ENCODE results near the gene KIF1A.

The KIF1A gene

DNA sequence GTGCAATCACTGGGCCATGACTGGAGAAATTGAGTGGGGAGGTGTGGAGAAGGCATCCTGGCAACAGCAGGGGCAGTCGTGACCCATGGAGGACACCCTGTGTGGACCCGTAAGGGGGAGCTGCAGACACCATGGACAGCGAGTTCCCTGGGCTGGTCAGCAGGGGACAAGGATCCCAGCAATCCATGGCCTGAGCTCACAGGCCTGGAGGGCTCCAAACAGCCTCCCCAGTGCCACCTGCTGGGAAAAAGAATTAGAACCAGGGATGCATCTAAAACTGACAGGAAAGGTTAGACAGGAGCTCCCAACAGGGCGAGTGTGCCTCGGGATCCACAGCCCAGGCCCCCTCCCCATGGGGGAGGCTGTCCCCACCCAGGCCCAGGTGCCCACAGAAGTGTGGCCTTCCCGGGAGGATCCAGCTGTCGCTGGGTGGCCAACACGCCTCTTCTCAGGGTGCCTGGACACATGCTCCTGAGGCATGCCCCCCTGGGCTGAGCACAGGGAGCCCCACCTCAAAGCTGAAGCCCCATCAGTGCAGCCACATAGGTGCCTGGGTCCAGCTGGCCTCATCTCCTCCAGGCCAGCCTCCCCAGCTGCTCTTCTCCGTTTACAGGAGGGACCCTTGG is 20.5 kb upstream of the KIF1A start:
- H2AFZ ChIP-seq (ENCODE audit: low read length, unreplicated experiment): no peak overlapping the region
- H3K27me3 ChIP-seq (ENCODE audit: insufficient read depth, low read length): peaks cover 44% of the 10 kb centered on the region
- H3K79me2 ChIP-seq (ENCODE audit: control insufficient read depth, insufficient read depth, low read length, unreplicated experiment): no peaks in the 10 kb centered on the region
- H3K36me3 ChIP-seq (ENCODE audit: insufficient read depth, low read length): no peaks in the 10 kb centered on the region
- H3K27ac ChIP-seq (ENCODE audit: low read depth, low read length): no peak overlapping the region
- no peak overlapping the region for H3K4me3 ChIP-seq (ENCODE audit: low read depth, low read length)
- peaks cover 7% of the 10 kb centered on the region for H3K4me1 ChIP-seq (ENCODE audit: control insufficient read depth, insufficient read depth, low read length, unreplicated experiment)

DNA sequence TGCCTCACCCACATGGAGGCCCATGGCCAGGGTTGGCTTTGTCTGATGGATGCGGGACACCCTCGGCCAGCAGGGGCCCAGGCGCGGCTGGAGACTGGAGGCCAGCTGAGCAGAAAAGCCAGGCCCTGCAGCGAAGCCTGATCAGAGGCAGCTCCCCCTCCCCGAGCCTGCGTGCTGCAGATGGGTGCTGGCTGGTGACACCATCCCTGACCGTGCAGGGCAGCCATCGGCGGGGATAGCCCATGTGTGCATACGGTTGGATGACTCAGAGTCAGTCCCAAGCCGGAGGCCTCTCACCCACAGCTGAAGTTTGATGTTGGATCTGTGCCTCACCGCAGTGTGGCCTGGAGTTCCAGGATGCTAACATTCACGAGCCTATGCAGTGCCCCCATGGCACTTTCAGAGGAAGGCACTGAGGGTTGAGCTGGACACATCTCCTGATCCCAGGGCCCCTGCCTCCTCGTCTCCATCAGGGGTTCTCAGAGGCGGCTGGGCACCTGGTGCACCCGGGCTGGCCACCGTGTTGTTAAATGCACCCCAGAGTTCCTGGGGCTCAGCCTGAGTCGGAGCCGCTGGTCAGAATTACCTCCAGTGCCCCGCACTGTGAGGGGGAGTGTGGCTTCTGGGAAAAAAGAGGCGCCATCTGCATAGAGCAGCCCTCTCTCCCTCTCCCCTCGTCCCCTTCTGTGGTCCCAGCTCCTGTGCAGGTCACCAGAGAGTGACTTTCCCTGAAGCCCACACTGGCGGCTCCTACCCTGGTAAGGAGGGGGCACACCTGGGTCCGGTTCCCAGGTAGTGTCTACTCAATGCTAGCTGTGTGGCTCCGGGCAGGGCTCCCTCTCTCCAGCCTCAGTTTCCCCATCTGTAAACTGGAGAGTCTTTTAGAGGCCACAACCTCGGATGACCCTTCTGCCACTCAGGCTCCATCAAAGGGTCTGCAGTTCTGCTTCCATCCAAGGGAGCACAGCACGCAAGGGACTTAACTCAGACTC is 19.4 kb upstream of the KIF1A start:
- peaks cover 34% of the 10 kb centered on the region for H3K27me3 ChIP-seq (ENCODE audit: insufficient read depth, low read length)

DNA sequence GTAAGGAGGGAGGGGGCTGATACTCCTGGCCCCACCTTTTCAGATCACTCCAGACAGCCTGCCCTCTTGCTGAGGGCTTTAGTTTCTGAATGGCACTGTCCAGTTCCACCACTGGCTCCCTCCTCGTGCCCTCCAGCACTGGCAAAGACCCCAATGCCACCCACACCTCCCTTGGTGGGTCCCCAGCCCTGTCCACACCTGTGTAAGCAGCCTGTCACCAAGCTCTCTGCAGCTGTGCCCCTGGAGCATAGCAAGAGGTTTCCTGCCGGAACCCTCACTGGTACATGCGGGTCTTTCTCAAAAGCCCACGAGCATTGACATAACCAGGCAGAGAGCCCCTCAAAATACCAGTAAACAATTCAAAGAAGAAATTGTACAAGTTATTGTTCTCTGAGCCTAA is 17.6 kb upstream of the KIF1A start:
- Histone ChIP-seq H2AFZ (ENCODE audit: low read length, unreplicated experiment) (no peak overlapping the region), H3K27me3 (ENCODE audit: insufficient read depth, low read length) (peaks cover 23% of the 10 kb centered on the region), H3K36me3 (ENCODE audit: insufficient read depth, low read length) (no peaks in the 10 kb centered on the region), H3K4me1 (ENCODE audit: control insufficient read depth, insufficient read depth, low read length, unreplicated experiment) (peaks cover 7% of the 10 kb centered on the region), H3K4me3 (ENCODE audit: low read depth, low read length) (no peak overlapping the region), H3K27ac (ENCODE audit: low read depth, low read length) (no peak overlapping the region), H3K79me2 (ENCODE audit: control insufficient read depth, insufficient read depth, low read length, unreplicated experiment) (no peaks in the 10 kb centered on the region)

More for the DNA sequence above, 19.4 kb upstream of the KIF1A start:
- no peak overlapping the region for H2AFZ ChIP-seq (ENCODE audit: low read length, unreplicated experiment)
- no peak overlapping the region for H3K27ac ChIP-seq (ENCODE audit: low read depth, low read length)
- H3K4me3 ChIP-seq (ENCODE audit: low read depth, low read length): no peak overlapping the region
- peaks cover 7% of the 10 kb centered on the region for H3K4me1 ChIP-seq (ENCODE audit: control insufficient read depth, insufficient read depth, low read length, unreplicated experiment)
- no peaks in the 10 kb centered on the region for H3K36me3 ChIP-seq (ENCODE audit: insufficient read depth, low read length)
- no peaks in the 10 kb centered on the region for H3K79me2 ChIP-seq (ENCODE audit: control insufficient read depth, insufficient read depth, low read length, unreplicated experiment)

DNA sequence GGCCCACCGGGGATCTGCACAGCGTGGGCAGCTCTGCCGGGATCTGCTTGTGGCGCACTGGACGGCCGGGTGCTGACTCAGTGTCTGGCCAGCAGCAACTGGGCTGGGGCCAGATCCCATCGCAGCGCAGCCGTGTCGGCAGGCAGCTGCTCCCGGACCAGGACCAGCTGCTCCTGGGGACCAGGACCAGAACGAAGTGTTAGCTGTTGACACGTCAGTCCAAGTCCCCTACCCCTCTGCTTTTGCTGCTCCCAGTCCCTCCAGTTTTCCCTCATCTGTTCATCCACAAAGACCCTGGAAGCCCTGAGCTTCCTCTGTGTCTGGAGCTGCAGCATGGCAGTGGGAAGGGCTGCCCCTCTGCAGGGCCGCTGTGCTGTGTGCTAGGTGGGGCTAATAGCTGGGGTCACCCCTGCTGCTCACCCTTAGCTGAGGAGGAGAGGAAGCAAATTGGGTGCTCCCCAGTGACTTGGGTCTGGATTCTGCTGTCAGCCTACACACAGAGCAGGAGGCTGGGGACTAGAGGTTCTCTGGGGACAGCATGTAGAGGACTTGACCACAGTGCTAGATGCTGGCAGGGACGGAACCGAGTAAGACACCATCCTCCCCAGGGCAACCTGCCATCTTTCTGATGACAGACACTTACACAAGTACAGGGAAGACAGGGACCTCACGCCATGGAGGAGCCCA is 16.9 kb upstream of the KIF1A start:
- H3K36me3 ChIP-seq (ENCODE audit: insufficient read depth, low read length): no peaks in the 10 kb centered on the region
- no peak overlapping the region for H2AFZ ChIP-seq (ENCODE audit: low read length, unreplicated experiment)
- no peaks in the 10 kb centered on the region for H3K79me2 ChIP-seq (ENCODE audit: control insufficient read depth, insufficient read depth, low read length, unreplicated experiment)
- no peak overlapping the region for H3K4me3 ChIP-seq (ENCODE audit: low read depth, low read length)
- no peak overlapping the region for H3K27ac ChIP-seq (ENCODE audit: low read depth, low read length)
- peaks cover 23% of the 10 kb centered on the region for H3K27me3 ChIP-seq (ENCODE audit: insufficient read depth, low read length)
- peaks cover 8% of the 10 kb centered on the region for H3K4me1 ChIP-seq (ENCODE audit: control insufficient read depth, insufficient read depth, low read length, unreplicated experiment)

DNA sequence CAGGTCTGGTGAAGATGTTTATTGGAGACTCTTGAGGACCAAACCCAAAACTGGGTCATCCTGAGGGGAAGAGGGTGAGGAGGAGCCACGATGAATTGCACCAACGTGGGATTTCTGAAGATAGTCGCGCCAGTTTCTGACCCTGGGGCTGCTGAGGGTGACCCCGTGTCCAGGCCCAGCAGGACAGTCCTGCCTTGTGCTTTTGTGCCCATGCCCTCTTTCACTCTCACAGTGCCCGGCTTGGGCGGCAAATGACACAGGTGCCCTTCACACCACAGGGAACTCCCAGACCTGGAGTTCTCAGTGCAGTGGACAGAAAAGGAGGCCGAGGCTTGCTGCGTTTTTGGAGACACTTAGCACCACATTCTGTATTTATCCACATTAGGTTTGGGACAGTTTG is 15.5 kb upstream of the KIF1A start:
- Histone ChIP-seq H2AFZ (ENCODE audit: low read length, unreplicated experiment) (no peak overlapping the region), H3K36me3 (ENCODE audit: insufficient read depth, low read length) (no peaks in the 10 kb centered on the region), H3K4me1 (ENCODE audit: control insufficient read depth, insufficient read depth, low read length, unreplicated experiment) (peaks cover 13% of the 10 kb centered on the region), H3K27me3 (ENCODE audit: insufficient read depth, low read length) (peaks cover 28% of the 10 kb centered on the region), H3K79me2 (ENCODE audit: control insufficient read depth, insufficient read depth, low read length, unreplicated experiment) (no peaks in the 10 kb centered on the region), H3K27ac (ENCODE audit: low read depth, low read length) (no peak overlapping the region), H3K4me3 (ENCODE audit: low read depth, low read length) (no peak overlapping the region)

DNA sequence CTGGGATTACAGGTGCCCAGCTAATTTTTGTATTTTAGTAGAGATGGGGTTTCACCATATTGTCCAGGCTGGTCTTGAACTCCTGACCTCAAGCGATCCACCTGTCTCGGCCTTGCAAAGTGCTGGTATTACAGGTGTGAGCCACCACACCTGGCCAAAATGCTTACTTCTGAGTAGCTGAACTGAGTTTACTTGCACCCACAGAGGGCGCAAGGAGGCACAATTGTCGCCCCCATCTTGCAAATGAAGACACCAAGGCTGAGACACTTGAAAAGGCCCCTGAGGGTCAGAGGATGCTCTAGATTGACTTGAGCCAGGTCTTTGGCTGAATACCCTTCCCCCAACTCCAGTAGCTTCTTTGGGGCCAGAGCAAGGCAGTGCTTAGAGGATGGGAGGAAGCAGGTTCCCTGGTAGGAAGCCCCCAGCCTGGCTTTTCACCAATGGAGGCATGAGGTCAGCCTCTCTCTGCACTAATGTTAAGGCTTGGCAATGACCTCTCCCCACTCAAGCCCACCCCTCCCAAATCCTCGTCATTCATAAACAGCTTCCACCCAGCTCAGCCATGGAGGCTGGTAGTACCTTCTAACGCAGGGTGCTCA is 14.5 kb upstream of the KIF1A start:
- Histone ChIP-seq H3K36me3 (ENCODE audit: insufficient read depth, low read length) (no peaks in the 10 kb centered on the region), H3K27ac (ENCODE audit: low read depth, low read length) (no peak overlapping the region), H3K4me3 (ENCODE audit: low read depth, low read length) (no peak overlapping the region), H3K4me1 (ENCODE audit: control insufficient read depth, insufficient read depth, low read length, unreplicated experiment) (peaks cover 13% of the 10 kb centered on the region), H2AFZ (ENCODE audit: low read length, unreplicated experiment) (no peak overlapping the region), H3K79me2 (ENCODE audit: control insufficient read depth, insufficient read depth, low read length, unreplicated experiment) (no peaks in the 10 kb centered on the region), H3K27me3 (ENCODE audit: insufficient read depth, low read length) (peaks cover 39% of the 10 kb centered on the region)

DNA sequence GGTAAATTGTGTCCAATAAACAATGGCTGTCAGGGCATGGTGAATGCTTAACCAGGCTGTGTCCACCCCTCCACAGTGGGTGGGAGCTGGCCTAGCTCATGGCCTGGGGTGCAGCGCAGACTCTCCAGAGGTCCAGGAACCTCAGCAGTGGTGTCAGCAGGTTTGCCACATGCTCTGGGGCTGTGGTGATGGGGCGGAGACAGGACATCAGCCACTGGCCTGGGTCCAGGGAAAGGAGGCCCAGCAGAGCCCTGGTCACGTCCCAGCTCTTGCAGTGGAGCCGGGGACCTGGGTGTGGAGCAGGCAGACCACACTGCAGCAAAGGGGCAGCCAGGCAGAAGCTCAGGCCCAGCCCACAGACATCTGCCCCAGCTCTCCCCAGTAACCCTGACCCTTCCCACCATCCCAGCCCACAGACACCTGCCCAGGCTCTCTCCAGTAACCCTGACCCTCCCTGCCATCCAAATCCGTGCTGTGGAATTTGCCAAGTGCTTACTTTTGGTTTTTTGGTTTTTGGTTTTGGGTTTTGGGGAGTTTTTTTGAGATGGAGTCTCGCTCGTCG is 13.8 kb upstream of the KIF1A start:
- no peak overlapping the region for H3K27ac ChIP-seq (ENCODE audit: low read depth, low read length)
- H3K4me3 ChIP-seq (ENCODE audit: low read depth, low read length): no peak overlapping the region

DNA sequence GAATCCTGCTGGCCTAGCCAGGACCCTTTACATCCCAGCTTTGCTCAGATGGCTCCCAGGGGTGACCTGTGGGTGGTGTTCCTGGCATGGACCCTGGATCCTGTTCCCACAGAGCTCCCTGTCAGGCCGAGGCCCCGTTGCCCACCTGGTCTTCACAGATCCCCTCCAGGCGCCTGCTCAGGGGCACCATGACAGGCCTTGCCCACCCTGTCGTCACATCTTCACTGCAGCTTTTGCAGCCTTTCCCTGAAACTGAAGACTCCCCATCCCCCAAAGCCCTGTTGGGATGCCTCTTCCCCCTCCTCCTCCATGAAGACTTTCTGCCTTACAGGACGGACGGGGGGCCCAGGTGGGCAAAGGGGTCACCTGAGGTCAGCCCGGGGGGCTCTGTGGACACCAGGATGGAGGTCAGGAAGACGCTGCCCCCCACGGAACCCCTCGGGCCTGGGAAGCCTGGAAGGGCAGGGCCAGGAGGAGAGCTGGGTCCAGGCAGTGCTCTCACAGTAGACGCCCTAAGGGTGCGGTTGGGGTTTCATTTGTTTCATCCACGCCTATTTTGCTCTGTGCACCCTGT is 13.0 kb upstream of the KIF1A start:
- no peak overlapping the region for H2AFZ ChIP-seq (ENCODE audit: low read length, unreplicated experiment)
- H3K27ac ChIP-seq (ENCODE audit: low read depth, low read length): no peak overlapping the region
- no peak overlapping the region for H3K4me3 ChIP-seq (ENCODE audit: low read depth, low read length)
- H3K4me1 ChIP-seq (ENCODE audit: control insufficient read depth, insufficient read depth, low read length, unreplicated experiment): peaks cover 13% of the 10 kb centered on the region
- H3K79me2 ChIP-seq (ENCODE audit: control insufficient read depth, insufficient read depth, low read length, unreplicated experiment): no peaks in the 10 kb centered on the region
- no peaks in the 10 kb centered on the region for H3K36me3 ChIP-seq (ENCODE audit: insufficient read depth, low read length)
- peaks cover 52% of the 10 kb centered on the region for H3K27me3 ChIP-seq (ENCODE audit: insufficient read depth, low read length)

More for the DNA sequence above, 13.8 kb upstream of the KIF1A start:
- Histone ChIP-seq H3K4me1 (ENCODE audit: control insufficient read depth, insufficient read depth, low read length, unreplicated experiment) (peaks cover 13% of the 10 kb centered on the region), H3K27me3 (ENCODE audit: insufficient read depth, low read length) (peaks cover 45% of the 10 kb centered on the region), H3K79me2 (ENCODE audit: control insufficient read depth, insufficient read depth, low read length, unreplicated experiment) (no peaks in the 10 kb centered on the region), H3K36me3 (ENCODE audit: insufficient read depth, low read length) (no peaks in the 10 kb centered on the region), H2AFZ (ENCODE audit: low read length, unreplicated experiment) (no peak overlapping the region)

DNA sequence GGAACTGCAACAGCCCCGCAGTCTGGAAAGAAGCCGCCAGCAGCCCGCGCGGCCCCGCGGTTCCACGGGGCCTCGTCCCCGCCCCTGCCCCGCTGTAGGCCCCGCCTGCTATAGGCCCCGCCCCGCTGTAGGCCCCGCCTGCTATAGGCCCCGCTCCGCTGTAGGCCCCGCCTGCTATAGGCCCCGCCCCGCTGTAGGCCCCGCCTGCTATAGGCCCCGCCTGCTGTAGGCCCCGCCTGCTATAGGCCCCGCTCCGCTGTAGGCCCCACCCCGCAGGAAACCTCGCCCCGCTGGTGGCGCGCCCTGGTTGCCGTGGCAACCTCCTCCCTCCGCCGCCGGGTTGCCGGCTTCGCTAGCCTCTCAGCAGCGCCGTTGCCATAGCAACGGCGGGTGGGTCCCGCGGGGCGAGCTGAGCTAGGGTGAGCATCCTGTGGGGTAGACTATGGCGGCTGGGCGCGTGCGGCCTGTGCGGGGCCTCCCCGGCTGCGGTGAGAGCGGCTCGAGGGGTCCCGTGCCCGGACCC is 12.2 kb upstream of the KIF1A start:
- no peak overlapping the region for H2AFZ ChIP-seq (ENCODE audit: low read length, unreplicated experiment)
- H3K79me2 ChIP-seq (ENCODE audit: control insufficient read depth, insufficient read depth, low read length, unreplicated experiment): no peaks in the 10 kb centered on the region
- peak overlapping the region; percentile 17 for H3K4me3 ChIP-seq (ENCODE audit: low read depth, low read length)
- peaks cover 13% of the 10 kb centered on the region for H3K4me1 ChIP-seq (ENCODE audit: control insufficient read depth, insufficient read depth, low read length, unreplicated experiment)
- peaks cover 51% of the 10 kb centered on the region for H3K27me3 ChIP-seq (ENCODE audit: insufficient read depth, low read length)
- H3K27ac ChIP-seq (ENCODE audit: low read depth, low read length): no peak overlapping the region
- no peaks in the 10 kb centered on the region for H3K36me3 ChIP-seq (ENCODE audit: insufficient read depth, low read length)

All from ACC112 (cell line).